OCI-LY7 (cell line): ENCODE data around the gene CAPN10. TPM values are rescaled to one million over a fixed set of nuclear protein-coding genes. Genes with fewer than 3 reads are reported as not detected.

ENCODE experiments used
- BruUV-seq: library from RNA; stranded (reverse); fragments of 400-500 nt; replicated peaks from 2 replicates; lab custom pipeline; 2021; lab: Mats Ljungman, UMichigan
- CTCF ChIA-PET: fragments of 300-600 bp; sonication (Branson Sonifier 250); formaldehyde crosslinking; loops from one replicate; lab custom pipeline; 2022; ENCODE audit warnings: antibody characterized with exemption; ENCODE audit not compliant: unreplicated experiment; lab: Charles Lee
- POLR2A ChIA-PET: fragments of 300-600 bp; sonication (Branson Sonifier 250); formaldehyde crosslinking; loops from one replicate; lab custom pipeline; 2022; ENCODE audit warnings: antibody characterized with exemption; lab: Charles Lee
- DNase-seq: peaks from one replicate; pipeline ENCODE4 v3.0.0-alpha.2; 2015; ENCODE audit warnings: low spot score
- H2AFZ ChIP-seq: fragments of 200-600 bp; sonication (generic), shearing (Covaris generic); 2 replicates; pipeline ENCODE4 v1.6.1; 2014; ENCODE audit warnings: mild to moderate bottlenecking, antibody characterized with exemption, low read length, moderate library complexity
- H3K27ac ChIP-seq: fragments of 200-600 bp; sonication (generic); 2 replicates; pipeline ENCODE4 v1.5.1; 2014; ENCODE audit warnings: mixed run types, low read depth, mild to moderate bottlenecking, moderate library complexity, low read length, inconsistent platforms; ENCODE audit not compliant: poor library complexity, severe bottlenecking
- H3K36me3 ChIP-seq: fragments of 200-600 bp; sonication (generic); 2 replicates; pipeline ENCODE4 v1.6.1; 2014; ENCODE audit warnings: mild to moderate bottlenecking, antibody characterized with exemption, low read length, moderate library complexity, mixed read lengths; ENCODE audit not compliant: insufficient read depth
- H3K4me1 ChIP-seq: fragments of 200-600 bp; sonication (generic); 2 replicates; pipeline ENCODE4 v1.5.1; 2014; ENCODE audit warnings: mild to moderate bottlenecking, low read length; ENCODE audit not compliant: insufficient read depth, poor library complexity, severe bottlenecking
- H3K4me2 ChIP-seq: fragments of 200-600 bp; sonication (generic); 2 replicates; pipeline ENCODE4 v1.6.1; 2014; ENCODE audit warnings: mild to moderate bottlenecking, low read length
- H3K4me3 ChIP-seq: fragments of 200-600 bp; sonication (generic); 2 replicates; pipeline ENCODE4 v1.5.1; 2014; ENCODE audit warnings: mild to moderate bottlenecking, low read depth, low read length; ENCODE audit not compliant: poor library complexity, severe bottlenecking
- H3K79me2 ChIP-seq: fragments of 200-600 bp; sonication (generic); 2 replicates; pipeline ENCODE4 v1.6.1; 2016; ENCODE audit warnings: low read depth, mild to moderate bottlenecking, low read length, moderate library complexity, mixed read lengths; ENCODE audit not compliant: insufficient read depth
- H3K9me2 ChIP-seq: fragments of 200-600 bp; sonication (generic); 2 replicates; pipeline ENCODE4 v1.6.1; 2016; ENCODE audit warnings: mild to moderate bottlenecking, low read length, mixed read lengths; ENCODE audit not compliant: insufficient read depth
- H3K9me3 ChIP-seq: fragments of 200-600 bp; sonication (generic); 2 replicates; pipeline ENCODE4 v1.6.1; 2014; ENCODE audit warnings: mild to moderate bottlenecking, mixed run types, low read length, mixed read lengths
- H4K20me1 ChIP-seq: fragments of 200-600 bp; sonication (generic); 2 replicates; pipeline ENCODE4 v1.6.1; 2014; ENCODE audit warnings: mild to moderate bottlenecking, antibody characterized with exemption, low read length, moderate library complexity, mixed read lengths; ENCODE audit not compliant: insufficient read depth
- CTCF ChIP-seq: fragments of 200-600 bp; sonication (generic); conservative IDR thresholded peaks from 2 replicates; pipeline ENCODE4 v1.5.1; 2014; ENCODE audit warnings: mild to moderate bottlenecking, antibody characterized with exemption, low read length, moderate library complexity, mixed read lengths
- EZH2phosphoT487 ChIP-seq: fragments of 200-600 bp; sonication (generic); IDR thresholded peaks from 2 replicates; pipeline ENCODE4 v1.6.1; 2018; ENCODE audit warnings: low read depth, borderline replicate concordance, mild to moderate bottlenecking, mixed run types, antibody characterized with exemption, low read length, moderate library complexity, mixed read lengths
- intact Hi-C: fragments of 100-400 bp; cut with micrococcal nuclease; formaldehyde crosslinking; loops from one replicate; pipeline ENCODE4 v1.10.0; 2022; ENCODE audit not compliant: unreplicated experiment
- total RNA-seq, 2 experiments: library from RNA; depleted of rRNA in 1 of 2; stranded (reverse); fragments of >200 nt in 1 of 2; shearing (Covaris generic) in 1 of 2; gene quantifications; 2 replicates each; pipeline ENCODE4 v1.2.3, GENCODE V29; 2014 to 2022

Gene CAPN10
- total RNA-seq, 2 experiments from 2014 or later = 70.6 to 78.1 TPM

- no peaks in the 10 kb centered on the region for H3K9me3 ChIP-seq
- H2AFZ ChIP-seq = no peak overlapping the region
- no peaks in the 10 kb centered on the region for H4K20me1 ChIP-seq
- H3K79me2 ChIP-seq = no peaks in the 10 kb centered on the region
- no peak overlapping the region for H3K4me3 ChIP-seq
- H3K4me2 ChIP-seq = no peak overlapping the region
- POLR2A ChIA-PET = no interaction called here
- no peaks in the 10 kb centered on the region for H3K36me3 ChIP-seq
- CTCF ChIA-PET = no interaction called here
- peaks cover under 1% of the 10 kb centered on the region for H3K4me1 ChIP-seq
- H3K27ac ChIP-seq = no peak overlapping the region
- no TSS peak for BruUV-seq
- TF ChIP-seq EZH2phosphoT487 (no peak), CTCF (no peak)
- DNase-seq = no peak
- intact Hi-C loops = no loop called here
- H3K9me2 ChIP-seq = no peaks in the 10 kb centered on the region
Measured at GRCh38 chr2:240626531-240627300, 40.2 kb downstream of the CAPN10 start.

GRCh38 chr2:240627736-240628506, 41.4 kb downstream of the CAPN10 start:
- Histone ChIP-seq H3K4me3 (no peak overlapping the region), H3K9me3 (no peaks in the 10 kb centered on the region), H2AFZ (no peak overlapping the region), H3K4me1 (no peaks in the 10 kb centered on the region), H3K27ac (no peak overlapping the region), H4K20me1 (no peaks in the 10 kb centered on the region), H3K36me3 (no peaks in the 10 kb centered on the region), H3K79me2 (no peaks in the 10 kb centered on the region), H3K4me2 (no peak overlapping the region), H3K9me2 (no peaks in the 10 kb centered on the region)
- CTCF ChIA-PET = no interaction called here
- intact Hi-C loops = no loop called here
- POLR2A ChIA-PET = no interaction called here
- no peak for DNase-seq
- BruUV-seq = no TSS peak
- TF ChIP-seq EZH2phosphoT487 (no peak), CTCF (no peak)

- Histone ChIP-seq H3K79me2 (no peaks in the 10 kb centered on the region), H3K27ac (no peak overlapping the region), H2AFZ (no peak overlapping the region), H3K36me3 (no peaks in the 10 kb centered on the region), H3K4me1 (no peaks in the 10 kb centered on the region), H4K20me1 (no peaks in the 10 kb centered on the region), H3K9me3 (peaks cover under 1% of the 10 kb centered on the region; the same call in 1 of the 2 replicates), H3K9me2 (no peaks in the 10 kb centered on the region), H3K4me3 (no peak overlapping the region), H3K4me2 (no peak overlapping the region)
- no peak for TF ChIP-seq CTCF
- TF ChIP-seq EZH2phosphoT487 = no peak
- intact Hi-C loops = no loop called here
- POLR2A ChIA-PET = interaction anchor here (0.6 kb wide), 1 partner anchor 12 kb away, joined by 3 read pairs; no protein-coding TSS in a partner anchor
- DNase-seq = no peak
- no TSS peak for BruUV-seq
- CTCF ChIA-PET = no interaction called here
Measured at GRCh38 chr2:240628507-240628807, 41.9 kb downstream of the CAPN10 start.
